ENCODE data around the gene ACTC1.

The ACTC1 gene

GRCh38 chr15:34749691-34750090 is 45.7 kb downstream of the ACTC1 start:
- Histone ChIP-seq H3K4me1 (ENCODE audit: control insufficient read depth, insufficient read depth, low read depth, low read length) (peaks cover 5% of the 10 kb centered on the region), H3K9me3 (ENCODE audit: control insufficient read depth, low read length) (peaks cover 2% of the 10 kb centered on the region), H3K9ac (ENCODE audit: low read length) (no peak overlapping the region), H2AFZ (ENCODE audit: low read depth, low read length) (no peak overlapping the region), H2BK5ac (ENCODE audit: low read depth, low read length, poor library complexity, severe bottlenecking) (no peak overlapping the region), H4K8ac (ENCODE audit: low read length) (no peak overlapping the region), H3K27me3 (ENCODE audit: control insufficient read depth in 1 of 2, insufficient read depth in 1 of 2, low read length in 2 of 2) (peaks cover 25 to 36% of the 10 kb centered on the region in 2 experiments), H2AK5ac (ENCODE audit: low read length, severe bottlenecking) (no peak overlapping the region), H2BK120ac (ENCODE audit: low read depth, low read length) (no peak overlapping the region), H4K91ac (ENCODE audit: low read length) (no peak overlapping the region), H2BK15ac (ENCODE audit: low read depth, poor library complexity, severe bottlenecking) (no peak overlapping the region), H3K23ac (ENCODE audit: low read length in 2 of 2) (no peak overlapping the region), H3K27ac (ENCODE audit: low read length, poor library complexity, severe bottlenecking) (no peak overlapping the region), H3K14ac (ENCODE audit: low read length in 2 of 2) (no peak overlapping the region), H3K79me1 (replicated peaks; ENCODE audit: low read length, poor library complexity, severe bottlenecking) (no peaks in the 10 kb centered on the region), H2BK12ac (ENCODE audit: low read length in 2 of 2) (no peak overlapping the region), H3K4ac (ENCODE audit: low read depth in 1 of 2, low read length in 2 of 2) (no peak overlapping the region), H3K4me3 (ENCODE audit: insufficient read depth in 1 of 2, low read depth in 1 of 2, low read length in 2 of 2) (no peak overlapping the region), H3K36me3 (ENCODE audit: control insufficient read depth in 1 of 2, insufficient read depth in 2 of 2, low read depth in 1 of 2, low read length in 2 of 2) (no peaks in the 10 kb centered on the region), H3K18ac (ENCODE audit: low read depth in 1 of 2, low read length in 2 of 2) (no peak overlapping the region), H3K4me2 (ENCODE audit: low read length, poor library complexity, severe bottlenecking) (no peak overlapping the region)
- 80% methylated on average over 3 of the region's 4 CpGs for WGBS
- DNase-seq = no peak

All from mesenchymal stem cell (in vitro differentiated cells and primary cell).